GM19372 (cell line): ENCODE measurements around the gene NDUFV1.
"Not testable (repeated sequence)": the region's sequence is repeated elsewhere in the genome, so short reads cannot be mapped to it uniquely, and the experiment has no call there.

Source experiments
- ATAC-seq: cut with Tn5 transposase; IDR thresholded peaks from one replicate; pipeline ENCODE4 v1.9.1; 2021; ENCODE audit warnings: mild to moderate bottlenecking, low read depth, moderate library complexity; ENCODE audit not compliant: unreplicated experiment

NDUFV1 gene

DNA sequence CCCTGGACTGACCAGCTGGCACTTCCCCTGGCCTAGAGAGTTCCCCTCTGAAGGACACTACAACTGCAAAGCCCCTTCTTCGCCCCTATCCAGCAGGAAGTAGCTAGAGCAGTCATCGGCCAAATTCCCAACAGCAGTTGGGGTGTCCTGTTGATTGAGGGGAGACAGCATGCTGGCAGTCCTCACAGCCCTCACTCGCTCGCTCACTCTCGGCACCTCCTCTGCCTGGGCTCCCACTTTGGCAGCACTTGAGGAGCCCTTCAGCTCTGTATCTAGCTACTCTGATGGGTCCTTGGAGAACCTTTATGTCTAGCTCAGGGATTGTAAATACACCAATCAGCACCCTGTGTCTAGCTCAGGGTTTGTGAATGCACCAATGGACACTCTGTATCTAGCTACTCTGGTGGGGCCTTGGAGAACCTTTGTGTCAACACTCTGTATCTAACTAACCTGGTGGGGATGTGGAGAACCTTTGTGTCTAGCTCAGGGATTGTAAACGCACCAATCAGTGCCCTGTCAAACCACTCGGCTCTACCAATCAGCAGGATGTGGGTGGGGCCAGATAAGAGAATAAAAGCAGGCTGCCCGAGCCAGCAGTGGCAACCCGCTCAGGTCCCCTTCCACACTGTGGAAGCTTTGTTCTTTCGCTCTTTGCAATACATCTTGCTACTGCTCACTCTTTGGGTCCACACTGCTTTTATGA, 19.5 kb downstream of the NDUFV1 start:
- ATAC-seq = not testable (repeated sequence)

DNA sequence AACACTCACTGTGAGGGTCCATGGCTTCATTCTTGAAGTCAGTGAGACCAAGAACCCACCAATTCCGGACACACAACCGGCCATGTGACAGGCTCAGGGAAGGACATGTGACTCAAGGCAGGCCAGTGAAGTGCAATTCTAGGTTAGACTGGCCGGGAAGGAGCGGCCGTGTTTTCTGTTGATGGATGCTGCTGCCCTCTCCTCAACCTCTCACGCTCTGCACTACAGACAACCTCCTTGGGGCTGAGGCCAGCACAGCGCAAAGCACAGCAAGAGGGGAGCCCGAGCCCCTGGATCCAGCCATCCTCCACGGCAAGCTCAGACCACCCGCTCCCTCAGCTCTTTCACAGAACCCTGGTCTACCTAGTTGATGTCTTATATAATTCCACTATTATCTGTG, 20.2 kb downstream of the NDUFV1 start:
- no peak for ATAC-seq

GRCh38 chr11:67627441-67627811, 20.7 kb downstream of the NDUFV1 start:
- no peak for ATAC-seq

DNA sequence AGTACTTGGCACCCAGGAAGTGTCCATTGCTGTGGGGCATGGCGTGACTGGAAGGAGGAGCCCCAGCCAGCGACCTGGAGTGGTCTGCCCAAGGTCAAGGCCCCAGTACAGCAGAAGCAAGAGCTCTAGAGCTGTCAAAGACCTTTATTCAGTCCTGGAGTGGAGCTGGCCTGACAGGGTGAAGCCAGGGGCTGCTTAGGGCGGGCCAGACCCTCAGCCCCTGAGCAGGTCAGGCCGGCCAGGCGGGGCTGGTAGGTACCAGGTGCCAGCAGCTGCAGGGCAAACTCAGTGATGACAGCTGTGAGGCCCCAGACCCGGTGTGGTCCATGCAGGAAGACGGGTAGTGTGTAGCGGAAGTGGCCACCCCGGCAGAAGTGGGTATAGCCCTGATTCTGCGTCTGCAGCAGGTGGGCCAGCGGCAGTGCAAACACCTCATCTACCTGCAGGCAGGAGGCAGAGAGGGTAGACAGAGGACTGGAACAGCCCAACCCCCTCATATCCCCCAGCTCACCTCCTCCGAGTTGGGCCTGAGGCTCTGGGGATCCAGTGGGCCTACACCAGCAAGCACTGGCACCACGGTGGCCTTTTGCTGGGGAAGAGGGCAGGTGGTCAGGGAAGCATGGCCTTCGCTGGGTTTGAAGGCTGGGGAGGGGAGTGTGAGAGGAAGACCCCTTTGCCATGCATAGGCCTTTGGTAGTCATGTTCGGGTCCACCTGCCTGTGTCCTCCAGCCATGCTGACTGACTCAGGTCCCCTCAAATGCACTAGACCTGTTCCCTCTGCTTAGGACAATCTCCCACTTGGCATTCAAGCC, 21.3 kb downstream of the NDUFV1 start:
- ATAC-seq = no peak

GRCh38 chr11:67628710-67629385, 22.1 kb downstream of the NDUFV1 start:
- no peak for ATAC-seq

- ATAC-seq = peak; percentile 59
Measured at GRCh38 chr11:67629386-67630227, 22.9 kb downstream of the NDUFV1 start, which contains the start of gene NUDT8. Gene NUDT8, minus strand, starts transcription at chr11:67629937. Its CDS starts 26 bp downstream, at chr11:67629911.

- ATAC-seq = peak; percentile 61
Measured at GRCh38 chr11:67630228-67630942, 23.6 kb downstream of the NDUFV1 start.

GRCh38 chr11:67630943-67631331, 24.2 kb downstream of the NDUFV1 start:
- no peak for ATAC-seq

- ATAC-seq = no peak
Measured at GRCh38 chr11:67631411-67631810, 24.7 kb downstream of the NDUFV1 start.

DNA sequence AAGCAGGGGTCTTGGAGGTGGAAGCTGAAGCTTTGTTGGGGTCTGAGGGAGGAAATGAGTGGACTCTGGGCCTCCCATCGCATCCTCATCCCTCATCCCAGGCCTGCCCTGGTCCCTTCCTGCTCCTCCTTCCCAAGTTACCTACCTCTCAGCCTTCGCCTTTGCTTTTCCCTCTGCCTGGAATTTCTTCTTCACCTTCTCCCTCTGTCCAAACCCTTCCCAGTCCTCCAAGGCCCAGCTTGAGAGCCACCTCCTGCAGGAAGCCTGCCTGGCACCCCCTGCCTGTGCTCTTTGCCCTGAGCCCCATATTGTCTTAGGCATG, 25.1 kb downstream of the NDUFV1 start:
- no peak for ATAC-seq

GRCh38 chr11:67632175-67632981, 25.6 kb downstream of the NDUFV1 start:
- no peak for ATAC-seq

DNA sequence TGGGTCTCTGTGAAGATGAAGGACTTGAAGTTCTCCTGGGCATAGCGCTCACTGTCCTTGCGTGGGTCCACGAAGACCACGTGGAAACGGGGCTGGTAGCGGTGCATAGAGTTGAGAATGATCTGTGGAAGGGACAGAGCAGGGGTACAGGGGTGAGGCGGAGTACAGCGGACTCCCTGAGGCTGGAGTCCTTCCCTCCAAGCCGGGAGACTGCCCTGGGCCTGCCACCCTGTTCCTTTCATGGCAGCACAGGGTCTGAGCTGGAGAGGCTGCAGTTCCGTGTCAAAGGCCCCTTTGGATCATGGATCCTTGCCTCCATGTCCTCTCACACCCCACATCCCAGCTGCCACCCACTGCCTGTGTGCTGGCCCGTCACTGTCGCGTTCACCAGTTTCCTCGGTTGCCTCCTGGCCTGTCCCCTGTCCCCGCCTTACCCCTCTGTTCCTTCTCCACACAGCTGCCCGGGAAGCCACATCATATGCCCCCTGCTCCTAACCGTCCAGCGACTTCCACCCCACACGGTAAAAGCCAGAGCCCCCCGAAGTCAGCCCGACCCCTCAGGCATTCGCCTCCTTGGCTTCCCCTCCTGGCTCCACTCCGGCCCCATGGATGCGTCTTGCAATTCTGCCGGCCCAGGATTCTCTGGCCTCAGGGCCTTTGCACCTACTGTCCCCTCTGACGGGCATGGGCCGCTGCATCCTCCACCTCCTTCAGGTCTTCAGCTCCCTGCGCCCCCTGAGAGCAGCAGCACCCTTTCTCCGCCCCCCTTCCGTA, 26.4 kb downstream of the NDUFV1 start:
- no peak for ATAC-seq

GRCh38 chr11:67633758-67634365, 27.1 kb downstream of the NDUFV1 start:
- ATAC-seq = no peak

GRCh38 chr11:67634366-67635230, 27.9 kb downstream of the NDUFV1 start:
- no peak for ATAC-seq

DNA sequence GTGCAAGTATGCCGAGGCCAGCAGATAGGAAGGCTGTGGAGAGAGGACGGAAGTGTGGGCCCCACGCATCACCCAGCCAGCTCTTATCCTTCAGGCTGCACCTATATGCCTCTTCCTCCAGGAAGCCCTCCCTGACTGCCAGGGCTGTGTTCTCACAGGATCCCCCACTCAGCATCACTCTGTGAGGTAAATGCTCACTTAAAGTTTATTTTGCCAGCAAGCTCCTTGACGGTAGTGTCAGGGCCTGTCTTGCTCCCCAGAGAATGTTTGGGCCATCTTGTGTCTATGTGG, 28.4 kb downstream of the NDUFV1 start:
- no peak for ATAC-seq

DNA sequence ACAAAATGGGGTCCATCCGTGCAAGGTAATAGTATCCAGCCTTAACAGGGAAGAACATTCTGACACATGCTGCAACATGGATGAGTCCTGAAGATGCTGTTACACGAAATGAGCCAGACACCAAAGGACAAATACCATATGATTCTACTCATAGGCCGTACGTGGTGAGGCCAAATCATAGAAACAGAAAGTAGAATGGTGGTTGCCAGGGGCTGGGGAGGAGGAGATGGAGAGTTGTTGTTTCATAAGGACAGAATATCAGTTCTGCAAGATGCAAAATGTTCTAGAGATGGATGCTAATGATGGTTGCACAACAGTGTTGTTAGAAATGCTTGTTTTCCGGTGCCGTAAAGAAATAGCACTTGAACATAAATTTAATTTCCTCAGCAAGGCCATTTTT, 30.2 kb downstream of the NDUFV1 start:
- ATAC-seq = no peak

- ATAC-seq = not testable (repeated sequence)
Measured at GRCh38 chr11:67637441-67637840, 30.7 kb downstream of the NDUFV1 start.
